SIG-M5 (cell line): ENCODE results near the gene ANKRD20A1.
"Not testable (repeated sequence)": the region's sequence is repeated elsewhere in the genome, so short reads cannot be mapped to it uniquely, and the experiment has no call there.

ENCODE experiments used
- DNase-seq: peaks from one replicate; lab custom pipeline; 2025; lab: John Stamatoyannopoulos, UW

Gene ANKRD20A1

DNA sequence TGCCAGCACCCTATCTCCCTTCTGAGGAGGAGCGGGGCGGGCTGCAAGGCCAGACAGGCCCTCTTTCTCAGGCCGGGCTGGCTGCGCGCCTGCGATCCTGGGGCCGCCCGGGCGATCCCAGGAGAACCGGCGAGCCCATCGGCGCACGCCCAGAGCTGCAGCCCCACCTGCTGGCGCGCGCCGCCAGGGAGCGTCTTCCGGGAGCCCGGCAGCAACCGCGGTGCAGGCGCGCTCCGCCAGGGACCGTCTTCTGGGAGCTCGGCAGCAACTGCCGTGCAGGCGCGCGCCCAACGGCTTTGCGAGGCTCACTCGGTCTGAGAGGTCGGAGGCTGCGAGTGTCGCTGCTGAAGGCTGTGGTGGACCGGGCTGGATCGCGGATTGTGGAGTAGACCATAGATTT lies at the start of gene ANKRD20A1:
Gene ANKRD20A1, plus strand, starts transcription at position 61 of the 400 bp plus-strand sequence. CDS start 496 bp downstream, outside the sequence.
- not testable (repeated sequence) for DNase-seq

DNA sequence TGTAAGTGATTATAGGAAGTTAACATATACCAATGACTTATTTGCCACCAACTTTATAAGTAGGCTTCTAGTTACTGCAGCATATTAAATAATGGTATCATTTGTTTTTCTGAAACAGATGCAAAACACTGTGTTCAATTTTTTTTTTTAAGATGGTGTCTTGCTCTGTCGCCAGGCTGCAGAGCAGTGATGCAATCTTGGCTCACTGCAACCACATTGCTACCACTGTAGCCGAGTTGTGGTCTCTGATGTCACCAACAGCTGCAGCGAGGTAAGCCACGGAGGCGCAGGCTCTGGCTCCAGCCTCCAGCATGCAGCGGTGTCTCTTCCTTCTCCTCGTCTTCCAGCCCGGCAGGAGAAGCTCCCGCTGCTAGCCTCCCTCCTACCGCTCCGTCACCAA lies 26.6 kb upstream of the ANKRD20A1 start:
- not testable (repeated sequence) for DNase-seq
